COLO668 (cell line): ENCODE data around the gene UPF3B.
"Not testable (repeated sequence)": the region's sequence is repeated elsewhere in the genome, so short reads cannot be mapped to it uniquely, and the experiment has no call there.

Experiments
- DNase-seq: peaks from one replicate; lab custom pipeline; 2025; ENCODE audit not compliant: unreplicated experiment; lab: John Stamatoyannopoulos, UW

The UPF3B gene, protein sequence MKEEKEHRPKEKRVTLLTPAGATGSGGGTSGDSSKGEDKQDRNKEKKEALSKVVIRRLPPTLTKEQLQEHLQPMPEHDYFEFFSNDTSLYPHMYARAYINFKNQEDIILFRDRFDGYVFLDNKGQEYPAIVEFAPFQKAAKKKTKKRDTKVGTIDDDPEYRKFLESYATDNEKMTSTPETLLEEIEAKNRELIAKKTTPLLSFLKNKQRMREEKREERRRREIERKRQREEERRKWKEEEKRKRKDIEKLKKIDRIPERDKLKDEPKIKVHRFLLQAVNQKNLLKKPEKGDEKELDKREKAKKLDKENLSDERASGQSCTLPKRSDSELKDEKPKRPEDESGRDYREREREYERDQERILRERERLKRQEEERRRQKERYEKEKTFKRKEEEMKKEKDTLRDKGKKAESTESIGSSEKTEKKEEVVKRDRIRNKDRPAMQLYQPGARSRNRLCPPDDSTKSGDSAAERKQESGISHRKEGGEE

DNA sequence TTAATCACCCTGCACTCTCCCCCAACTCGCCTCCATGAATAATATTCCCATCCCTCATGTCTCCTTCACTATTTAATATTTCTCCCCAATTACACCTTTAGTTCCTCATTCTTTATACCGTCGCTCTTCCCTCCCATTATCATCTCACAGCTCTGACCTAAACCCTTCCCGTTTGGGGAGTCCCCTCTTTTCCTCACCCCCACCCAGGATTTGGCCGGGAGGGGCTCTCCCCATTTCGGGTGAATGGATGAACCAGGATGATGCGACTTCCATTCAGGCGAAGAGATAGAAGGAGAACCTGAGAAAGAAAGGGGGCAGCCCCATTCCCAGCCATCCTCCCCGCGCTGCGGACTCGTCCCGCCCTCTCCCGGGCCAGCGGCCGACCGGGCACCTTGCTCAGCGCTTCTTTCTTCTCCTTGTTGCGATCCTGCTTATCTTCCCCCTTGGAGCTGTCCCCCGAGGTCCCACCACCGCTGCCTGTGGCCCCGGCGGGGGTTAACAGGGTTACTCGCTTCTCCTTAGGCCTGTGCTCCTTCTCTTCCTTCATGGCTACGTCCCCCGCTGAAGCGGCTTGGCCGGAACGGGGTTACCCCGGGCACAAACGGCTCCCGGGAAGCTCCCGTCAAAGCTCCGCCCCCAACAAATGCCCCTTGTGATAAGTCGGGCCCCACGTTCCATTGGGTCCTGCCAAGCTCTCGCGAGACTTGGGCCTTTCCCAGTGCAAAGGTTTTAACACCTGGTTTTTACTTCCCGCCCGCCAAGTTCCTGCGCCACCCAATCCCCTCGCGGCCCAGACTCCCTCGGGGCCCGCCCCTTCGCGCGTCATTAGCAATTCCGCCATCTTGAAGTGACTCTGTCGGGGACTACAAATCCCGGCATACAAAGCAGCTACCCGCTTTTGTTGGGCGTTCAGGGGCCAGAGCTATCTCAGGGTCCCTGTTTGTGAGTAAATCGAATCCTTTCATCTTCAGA lies at the start of gene UPF3B:
Gene UPF3B, minus strand, starts transcription at position 582 of the 972 bp plus-strand sequence. Its CDS starts 35 bp downstream, at position 547.
- DNase-seq, result peak; percentile 98

DNA sequence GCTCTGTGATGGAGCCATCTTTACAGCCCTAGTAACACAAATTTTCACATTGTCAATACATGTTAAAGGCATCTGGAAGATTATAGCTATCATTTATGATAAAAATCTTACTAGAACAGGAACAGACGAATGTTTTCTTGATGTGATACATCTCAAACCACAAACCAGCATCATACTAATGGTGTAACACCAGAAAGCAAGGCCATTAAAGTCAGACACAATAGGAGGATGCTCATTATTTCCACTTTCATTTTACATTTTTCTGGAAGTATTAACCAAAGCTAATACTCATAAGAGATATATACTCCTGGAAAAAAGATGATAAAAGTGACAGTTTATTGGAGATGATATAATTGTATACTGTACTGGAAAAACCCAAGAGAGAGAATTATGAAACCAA lies 48.2 kb upstream of the UPF3B start:
- no peak for DNase-seq

DNA sequence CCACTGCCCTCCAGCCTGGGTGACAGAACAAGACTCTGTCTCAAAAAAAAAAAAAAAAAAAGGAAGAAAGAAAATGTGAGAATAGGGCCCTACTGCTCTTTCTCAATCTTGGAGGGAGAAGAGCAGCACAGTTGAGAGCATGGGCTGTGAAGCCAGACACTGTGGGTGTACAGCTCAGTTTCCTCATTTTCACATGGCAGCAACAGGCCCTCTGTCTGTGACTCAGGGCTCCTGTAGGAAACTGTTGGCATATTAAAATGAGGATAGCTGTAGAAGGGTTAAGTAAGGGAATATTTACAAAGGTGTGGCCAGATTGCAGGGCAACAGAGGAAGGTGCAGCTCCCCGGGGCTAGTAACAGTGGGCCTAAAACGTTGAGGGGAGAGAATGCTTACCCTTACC lies 46.4 kb upstream of the UPF3B start:
- DNase-seq, result no peak

DNA sequence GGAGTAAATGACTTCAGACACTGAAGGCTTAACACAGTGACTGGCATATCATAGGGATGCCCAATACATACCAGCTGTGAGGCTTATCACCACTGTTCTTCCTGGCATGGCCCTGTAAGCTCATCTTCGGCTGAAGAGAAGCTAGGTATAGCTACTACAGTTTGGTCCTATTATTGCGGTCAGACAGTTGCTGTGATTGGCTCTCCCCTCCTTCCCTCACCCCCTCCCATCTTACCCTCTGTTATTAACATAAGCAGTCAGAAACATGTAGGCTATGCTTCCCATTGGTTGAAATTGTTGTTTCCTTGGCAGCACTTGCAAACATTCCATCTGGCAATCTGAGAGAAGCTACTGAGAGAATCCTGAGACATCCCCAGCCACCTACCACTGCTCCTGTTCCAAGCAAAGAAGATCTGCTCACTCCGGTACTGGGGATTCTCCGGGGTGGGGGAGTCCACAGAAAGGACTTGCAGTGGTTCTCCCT lies 43.1 kb upstream of the UPF3B start, which contains the start of gene AKAP14:
Gene AKAP14, plus strand, starts transcription at position 51 of the 484 bp plus-strand sequence. CDS start 7,331 bp downstream, outside the sequence.
- DNase-seq, result no peak

DNA sequence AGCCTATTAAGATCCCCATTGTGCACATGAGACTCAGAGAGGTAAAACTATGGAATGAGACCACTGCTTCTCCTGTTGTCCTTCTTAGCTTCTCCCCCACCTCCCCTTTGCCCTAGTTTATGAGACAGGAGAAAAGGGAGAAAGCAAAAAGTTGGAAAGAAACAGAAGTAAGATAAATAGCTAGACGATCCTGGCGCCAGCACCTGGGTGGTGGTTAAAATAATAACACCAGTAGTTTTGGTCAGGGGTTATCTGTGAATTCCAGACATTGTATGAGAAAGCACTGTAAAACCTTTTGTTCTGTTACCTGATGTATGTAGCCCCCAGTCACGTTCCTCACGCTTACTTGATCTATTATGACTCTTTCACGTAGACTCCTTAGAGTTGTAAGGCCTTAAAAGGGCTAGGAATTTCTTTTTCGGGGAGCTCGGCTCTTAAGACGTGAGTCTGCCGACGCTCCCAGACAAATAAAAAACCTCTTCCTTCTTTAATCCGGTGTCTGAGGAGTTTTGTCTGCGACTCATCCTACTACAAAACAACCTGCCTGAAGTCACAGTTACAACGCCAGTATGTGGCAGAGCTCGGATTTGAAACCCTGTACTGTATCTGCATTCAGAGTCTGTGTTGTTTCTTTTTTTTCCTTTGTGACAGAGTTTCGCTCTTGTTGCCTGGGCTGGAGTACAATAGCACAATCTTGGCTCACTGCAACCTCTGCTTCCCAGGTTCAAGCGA lies 39.4 kb upstream of the UPF3B start:
- DNase-seq, result not testable (repeated sequence)

DNA sequence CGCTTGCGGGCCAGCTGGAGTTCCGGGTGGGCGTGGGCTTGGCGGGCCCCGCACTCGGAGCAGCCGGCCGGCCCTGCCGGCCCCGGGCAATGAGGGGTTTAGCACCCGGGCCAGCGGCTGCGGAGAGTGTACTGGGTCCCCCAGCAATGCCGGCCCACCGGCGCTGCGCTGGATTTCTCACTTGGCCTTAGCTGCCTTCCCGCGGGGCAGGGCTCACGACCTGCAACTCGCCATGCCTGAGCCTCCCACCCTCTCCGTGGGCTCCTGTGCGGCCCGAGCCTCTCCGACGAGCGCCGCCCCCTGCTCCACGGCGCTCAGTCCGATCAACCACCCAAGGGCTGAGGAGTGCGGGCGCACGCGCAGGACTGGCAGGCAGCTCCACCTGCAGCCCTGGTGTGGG lies 37.9 kb upstream of the UPF3B start:
- not testable (repeated sequence) for DNase-seq

DNA sequence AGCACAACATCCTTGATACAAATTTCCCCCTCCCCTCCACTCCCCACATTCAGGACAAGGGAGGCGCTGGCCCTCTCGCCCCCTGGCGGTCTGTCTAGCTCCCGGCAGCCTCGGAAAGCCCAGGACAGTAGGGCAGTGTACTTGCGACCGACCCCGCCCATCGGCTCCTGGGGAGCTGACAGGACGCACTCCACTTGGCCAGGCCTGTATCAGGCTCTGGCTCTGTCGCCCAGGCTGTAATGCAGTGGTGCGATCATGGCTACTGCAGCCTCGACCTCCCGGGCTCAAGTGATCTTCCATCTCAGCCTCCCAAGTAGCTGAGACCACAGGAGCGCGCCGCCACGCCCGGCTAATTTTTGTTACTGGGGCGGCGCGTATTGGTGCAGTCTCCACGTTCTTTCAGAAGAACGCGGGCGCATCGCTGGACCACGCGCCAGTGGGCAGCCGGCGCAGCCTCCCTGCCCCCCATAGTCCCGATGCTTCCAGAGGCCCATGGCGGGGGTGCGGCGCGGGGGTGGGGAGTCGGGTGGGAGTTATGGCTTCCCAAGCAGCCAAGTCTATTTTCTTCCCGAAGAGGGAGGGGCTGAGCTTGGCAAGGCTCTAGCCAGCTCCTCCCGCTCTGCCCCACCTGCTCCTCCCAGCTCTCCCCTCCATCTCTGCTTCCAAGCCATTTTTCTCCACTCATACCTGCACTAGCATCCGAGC lies 35.1 kb upstream of the UPF3B start:
- DNase-seq, result peak; percentile 64

DNA sequence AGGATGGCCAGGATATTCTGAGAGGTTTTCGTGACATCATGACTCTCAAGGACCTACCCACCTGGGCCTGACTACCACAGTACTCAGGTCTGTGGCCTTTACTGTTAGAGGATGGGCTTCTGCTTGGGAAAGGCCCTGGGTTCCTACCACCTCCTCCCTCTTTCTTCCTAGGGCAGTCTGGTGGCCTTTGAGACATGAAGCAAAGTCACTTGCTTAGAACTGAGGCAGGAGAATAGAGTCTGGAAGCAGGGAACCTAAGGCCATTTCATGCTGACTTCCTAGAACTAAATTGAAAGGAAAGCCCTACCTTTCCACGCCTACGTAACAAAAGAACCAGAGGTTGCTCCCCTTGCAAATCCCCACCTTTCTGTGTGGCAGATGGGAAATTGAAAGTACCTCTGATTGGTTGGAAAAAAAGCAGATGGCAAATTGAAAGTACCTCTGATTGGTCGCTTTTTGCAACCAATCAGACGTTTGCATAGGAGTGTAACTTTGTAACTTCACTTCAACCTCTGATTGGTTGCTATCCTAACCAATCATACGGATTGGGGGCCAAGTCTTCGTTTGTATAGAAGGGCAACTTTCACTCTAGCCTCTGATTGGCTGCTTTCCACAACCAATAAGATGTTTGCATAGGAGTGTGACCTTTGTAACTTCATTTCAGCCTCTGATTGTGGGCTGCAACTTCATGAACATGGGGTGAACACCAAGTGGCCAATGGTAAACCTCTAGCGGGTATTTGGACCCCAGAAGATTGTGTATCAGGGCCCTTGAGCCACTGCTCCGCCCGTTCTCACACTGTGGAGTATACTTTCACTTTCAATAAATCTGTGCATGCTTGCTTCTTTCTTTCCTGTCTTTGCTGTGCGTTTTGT lies 33.0 kb upstream of the UPF3B start:
- DNase-seq, result no peak

DNA sequence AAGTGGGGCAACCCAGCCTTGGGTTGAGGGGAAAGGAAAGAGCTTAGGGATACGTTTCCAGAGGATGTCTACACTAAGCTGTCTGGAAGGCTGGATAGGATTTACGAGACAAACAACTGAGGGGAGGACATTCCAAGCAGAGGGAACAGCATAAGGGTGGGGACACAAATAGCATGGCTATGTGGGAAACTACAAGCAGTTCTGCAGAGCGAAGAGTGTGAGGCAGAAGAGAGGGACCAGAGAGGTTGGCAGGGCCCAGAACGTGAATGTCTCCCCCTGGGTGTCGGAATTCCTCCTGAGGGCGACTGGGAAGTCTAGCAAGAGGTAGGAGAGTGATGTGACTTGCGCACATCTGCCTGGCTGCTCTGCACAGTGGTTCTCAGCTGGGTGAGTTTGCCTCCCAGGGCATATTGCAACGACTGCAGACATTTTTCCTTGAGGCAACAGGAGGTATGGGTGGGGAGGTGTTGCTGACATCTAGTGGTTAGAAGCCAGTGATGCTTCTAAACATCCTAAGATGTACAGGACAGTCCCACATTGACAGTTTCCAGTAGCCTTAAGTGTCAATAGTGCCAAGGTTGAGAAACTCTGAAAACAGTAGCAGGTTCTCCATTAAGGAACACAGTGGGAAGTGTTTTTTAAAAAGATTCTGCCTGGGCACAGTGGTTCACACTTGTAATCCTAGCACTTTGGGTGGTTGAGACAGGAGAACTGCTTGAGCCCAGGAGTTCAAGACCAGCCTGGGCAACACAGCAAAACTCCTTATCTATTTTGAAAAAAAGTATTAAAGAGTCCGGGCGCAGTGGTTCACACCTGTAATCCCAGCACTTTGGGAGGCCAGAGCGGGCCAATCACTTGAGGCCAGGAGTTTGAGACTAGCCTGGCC lies 28.0 kb upstream of the UPF3B start:
- peak; percentile 8 for DNase-seq

DNA sequence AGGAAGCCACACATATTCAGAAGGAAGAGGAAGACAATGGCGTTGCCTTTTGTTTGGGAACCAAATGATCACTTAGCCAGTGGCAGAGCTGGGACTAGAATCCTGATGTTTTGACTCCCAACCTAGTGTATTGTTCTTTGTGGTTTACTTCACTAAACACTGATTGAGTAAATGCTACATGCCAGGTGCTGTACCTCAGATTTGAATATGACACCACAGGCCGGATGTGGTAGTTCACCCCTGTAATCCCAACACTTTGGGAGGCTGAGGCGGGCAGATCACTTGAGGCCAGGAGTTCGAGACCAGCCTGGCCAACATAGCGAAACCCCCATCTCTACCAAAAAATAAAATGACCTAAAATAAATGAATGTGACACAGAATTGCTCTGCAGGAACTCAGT lies 27.3 kb upstream of the UPF3B start:
- DNase-seq, result peak; percentile 15

DNA sequence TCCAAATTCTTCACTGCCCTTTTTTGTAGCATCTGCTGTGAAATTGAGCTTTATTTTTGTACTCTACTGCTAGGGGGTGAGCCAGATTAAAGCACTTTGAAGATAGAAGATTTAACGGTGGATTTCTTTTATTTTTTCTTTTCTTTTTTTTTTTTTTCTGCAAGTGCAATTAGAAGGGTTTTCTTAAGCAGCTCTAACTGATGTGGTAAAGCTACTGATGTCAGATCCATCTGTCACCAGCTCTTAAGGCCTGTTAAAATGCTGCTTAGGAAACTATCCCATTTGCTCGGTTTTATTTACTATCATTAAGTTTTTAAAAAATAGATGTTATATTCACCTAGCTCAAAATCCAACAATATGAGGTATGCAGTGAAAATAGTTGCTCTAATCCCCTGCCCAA lies 26.0 kb upstream of the UPF3B start:
- no peak for DNase-seq

DNA sequence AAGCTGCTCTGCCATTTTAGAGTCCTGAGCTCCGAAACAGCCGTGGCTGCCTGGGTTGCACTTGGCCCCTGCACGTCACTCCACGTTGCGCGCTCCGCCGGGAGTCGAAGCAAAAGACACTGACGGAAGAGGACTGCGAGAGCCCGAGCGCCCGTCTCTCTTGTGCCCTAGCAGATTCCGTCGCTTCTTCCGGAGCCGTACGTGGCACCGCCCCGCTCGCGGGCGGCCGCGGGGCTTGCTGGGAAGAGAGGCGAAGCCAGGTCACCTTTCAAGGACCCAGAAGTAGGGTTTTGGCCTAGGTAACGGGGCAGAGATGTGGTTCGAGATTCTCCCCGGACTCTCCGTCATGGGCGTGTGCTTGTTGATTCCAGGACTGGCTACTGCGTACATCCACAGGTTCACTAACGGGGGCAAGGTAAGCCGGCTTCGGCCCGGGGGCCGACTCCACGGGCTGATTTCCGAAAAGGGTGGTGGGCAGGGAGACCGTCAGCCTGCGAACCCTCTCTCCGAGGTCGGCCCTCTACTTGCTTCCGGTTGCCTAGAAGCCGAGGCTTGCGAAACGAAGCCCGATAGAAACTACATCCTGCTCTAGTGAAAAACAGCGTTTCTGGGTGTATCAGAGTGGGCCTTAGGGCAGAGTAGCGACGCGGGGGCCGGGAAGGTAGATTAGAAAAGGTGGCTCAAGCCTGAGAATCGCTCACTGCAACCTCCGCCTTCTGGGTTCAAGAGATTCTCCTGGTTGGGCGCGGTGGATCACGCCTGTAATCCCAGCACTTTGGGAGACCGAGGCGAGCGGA lies 19.0 kb upstream of the UPF3B start, which contains the start of the genes NDUFA1 and RNF113A:
Gene NDUFA1, plus strand, starts transcription at position 234 of the 797 bp plus-strand sequence. Its CDS starts 80 bp downstream, at position 314.
Gene RNF113A, minus strand, starts transcription at position 135 of the 797 bp plus-strand sequence. Its CDS starts 120 bp downstream, at position 15.
- DNase-seq, result peak; percentile 92

DNA sequence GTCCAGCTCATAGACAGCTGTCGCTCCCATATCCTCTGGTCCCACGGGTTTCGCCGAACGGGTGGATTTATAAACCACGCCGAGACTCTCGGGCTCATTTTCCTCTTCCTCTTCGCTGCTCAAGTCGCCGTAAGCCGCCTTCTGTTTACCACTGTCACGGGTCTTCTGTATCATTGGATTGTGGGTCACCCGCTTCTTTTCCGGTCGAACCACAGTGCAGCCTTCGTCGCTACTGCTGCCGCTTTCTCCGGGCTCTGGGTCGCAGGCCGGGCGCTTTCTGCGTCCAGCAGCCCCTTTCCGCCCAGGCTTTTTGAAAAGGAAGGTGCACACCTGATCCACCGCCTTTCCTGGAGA lies 18.5 kb upstream of the UPF3B start:
- no peak for DNase-seq

DNA sequence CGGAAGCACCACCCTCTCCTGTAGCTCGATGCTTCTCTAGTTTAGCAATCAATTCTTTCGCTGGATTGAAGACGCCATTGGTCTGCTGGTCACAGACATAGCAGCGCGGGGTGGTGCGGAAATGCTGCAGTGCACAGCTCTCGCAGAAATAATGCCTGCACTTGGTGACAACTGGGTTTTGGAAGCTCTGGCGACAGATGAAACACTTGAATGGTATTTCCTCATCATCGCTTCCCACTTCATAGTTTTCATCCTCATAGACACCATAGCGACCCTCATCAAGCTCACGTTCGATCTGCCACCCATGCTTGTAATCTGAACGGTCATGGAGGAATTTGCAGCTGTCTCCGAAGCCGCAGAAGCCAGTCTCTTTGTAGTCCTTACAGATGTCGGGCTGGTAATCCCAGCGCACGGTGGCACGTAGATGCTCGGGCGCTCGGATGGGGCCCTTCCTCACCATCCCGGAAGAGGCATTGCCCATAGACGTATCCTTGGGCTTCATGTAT lies 17.9 kb upstream of the UPF3B start:
- DNase-seq, result peak; percentile 30

DNA sequence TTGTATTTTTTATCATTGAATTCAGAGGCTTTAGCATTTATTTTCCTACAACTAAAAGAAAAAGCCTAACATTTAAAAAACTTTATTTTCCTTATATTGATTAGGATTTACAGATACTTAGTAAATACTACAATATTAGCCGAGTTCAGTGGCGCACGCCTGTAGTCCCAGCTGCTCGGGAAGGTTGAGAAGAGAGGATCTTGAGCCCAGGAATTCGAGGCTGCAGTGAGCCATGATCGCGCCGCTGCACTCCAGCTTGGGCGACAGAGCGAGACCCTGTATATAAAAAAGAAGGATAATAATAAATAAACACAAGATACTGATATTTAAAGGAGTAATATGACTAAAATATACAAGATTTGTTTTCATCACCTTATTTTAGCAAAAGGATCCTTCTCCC lies 681 bp upstream of the UPF3B start:
- peak; percentile 0 for DNase-seq

DNA sequence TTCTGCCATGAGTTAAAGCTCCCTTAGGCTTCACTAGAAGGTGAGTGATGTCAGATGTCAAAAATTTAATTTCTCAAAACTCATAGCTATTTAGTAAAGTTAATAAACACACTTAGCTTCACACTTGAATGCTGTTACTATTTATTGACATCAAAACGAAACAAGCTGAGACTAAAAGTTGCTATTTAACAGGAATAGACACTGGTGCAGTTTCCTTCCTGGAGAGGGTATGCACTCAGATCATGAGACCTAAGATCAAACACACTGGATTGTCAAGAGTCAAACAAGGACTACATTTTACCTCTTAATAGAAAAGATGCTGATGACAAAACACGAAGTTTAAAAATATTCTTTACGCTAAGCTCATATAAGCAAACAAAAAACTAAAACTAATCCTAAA lies 18.9 kb downstream of the UPF3B start:
- no peak for DNase-seq

DNA sequence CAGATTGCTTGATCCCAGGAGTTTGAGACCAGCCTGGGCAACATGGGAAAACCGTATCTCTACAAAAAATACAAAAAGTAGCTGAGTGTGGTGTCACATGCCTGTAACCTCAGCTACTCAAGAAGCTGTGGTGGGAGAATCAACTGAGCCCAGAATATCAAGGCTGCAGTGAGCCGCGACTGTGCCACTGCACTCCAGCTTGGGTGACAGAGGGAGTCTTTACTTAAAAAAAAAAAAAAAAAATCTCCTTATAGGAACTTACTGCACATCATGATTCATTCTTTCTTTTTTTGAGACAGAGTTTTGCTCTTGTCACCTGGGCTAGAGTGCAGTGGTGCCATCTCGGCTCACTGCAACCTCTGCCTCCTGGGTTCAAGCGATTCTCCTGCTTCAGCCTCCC lies 24.3 kb downstream of the UPF3B start:
- no peak for DNase-seq
